ENCODE results near the gene TSHZ2. TPM values are rescaled to one million over a fixed set of nuclear protein-coding genes. Genes with fewer than 3 reads are reported as not detected.
"Not testable (repeated sequence)": the region's sequence is repeated elsewhere in the genome, so short reads cannot be mapped to it uniquely, and the experiment has no call there.

Gene TSHZ2
- total RNA-seq, 1 donor, result 3.6 TPM

DNA sequence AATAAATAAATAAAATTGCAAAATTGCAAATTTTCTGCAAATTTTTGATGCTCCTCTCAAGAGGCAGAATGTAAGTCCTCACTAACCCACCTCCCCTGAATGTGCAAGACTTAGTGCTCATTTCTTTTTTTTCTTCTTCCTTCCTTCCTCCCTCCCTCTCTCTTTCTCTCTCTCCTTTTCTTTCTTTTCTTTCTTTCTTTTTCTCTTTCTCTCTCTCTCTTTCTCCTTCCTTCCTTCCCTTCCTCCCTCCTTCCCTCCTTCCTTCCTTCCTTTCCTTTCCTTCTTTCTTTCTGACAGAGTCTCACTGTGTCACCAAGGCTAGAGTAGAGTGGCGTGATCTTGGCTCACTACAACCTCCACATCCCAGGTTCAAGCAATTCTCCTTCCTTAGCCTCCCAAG is 561.3 kb downstream of the TSHZ2 start:
- no peak overlapping the region for H2AFZ ChIP-seq (ENCODE audit: low read length)
- no peaks in the 10 kb centered on the region for H3K36me3 ChIP-seq (ENCODE audit: insufficient read depth, low read length)
- no peaks in the 10 kb centered on the region for H3K79me2 ChIP-seq (ENCODE audit: insufficient read depth, low read length)

DNA sequence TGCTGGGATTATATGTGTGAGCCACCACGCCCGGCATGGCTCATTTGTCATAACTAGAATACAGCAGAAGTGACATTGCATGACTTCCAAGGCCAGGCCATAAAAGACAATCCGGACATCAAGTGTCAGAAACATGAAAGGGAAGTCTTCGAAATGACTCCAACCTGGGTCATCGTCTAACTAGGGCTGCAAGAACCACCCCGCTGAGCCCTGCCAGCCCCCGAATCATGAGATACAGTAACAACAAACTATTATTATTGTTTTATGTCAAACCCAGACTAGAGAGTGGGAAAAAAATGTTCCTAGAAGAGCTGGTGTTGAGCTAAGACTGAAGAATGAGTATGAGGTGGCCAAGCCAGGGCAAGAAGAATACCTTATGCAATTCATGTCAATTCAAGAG is 561.9 kb downstream of the TSHZ2 start:
- H3K27me3 ChIP-seq (ENCODE audit: insufficient read depth, low read length), result no peaks in the 10 kb centered on the region
- no peaks in the 10 kb centered on the region for H3K36me3 ChIP-seq (ENCODE audit: insufficient read depth, low read length)
- no peak overlapping the region for H3K4me2 ChIP-seq (ENCODE audit: insufficient read depth, low read length)
- no peak overlapping the region for H3K27ac ChIP-seq (ENCODE audit: low read depth, low read length)
- no peaks in the 10 kb centered on the region for H3K4me1 ChIP-seq (ENCODE audit: insufficient read depth, low read length)
- H4K20me1 ChIP-seq (ENCODE audit: insufficient read depth, low read length), result no peaks in the 10 kb centered on the region
- H2AFZ ChIP-seq (ENCODE audit: low read length), result no peak overlapping the region
- H3K79me2 ChIP-seq (ENCODE audit: insufficient read depth, low read length), result no peaks in the 10 kb centered on the region
- DNase-seq (ENCODE audit: insufficient read length, low spot score, missing footprints), result no peak
- no peaks in the 10 kb centered on the region for H3K9me3 ChIP-seq (ENCODE audit: low read depth, low read length)
- TF ChIP-seq, protein P1, sequence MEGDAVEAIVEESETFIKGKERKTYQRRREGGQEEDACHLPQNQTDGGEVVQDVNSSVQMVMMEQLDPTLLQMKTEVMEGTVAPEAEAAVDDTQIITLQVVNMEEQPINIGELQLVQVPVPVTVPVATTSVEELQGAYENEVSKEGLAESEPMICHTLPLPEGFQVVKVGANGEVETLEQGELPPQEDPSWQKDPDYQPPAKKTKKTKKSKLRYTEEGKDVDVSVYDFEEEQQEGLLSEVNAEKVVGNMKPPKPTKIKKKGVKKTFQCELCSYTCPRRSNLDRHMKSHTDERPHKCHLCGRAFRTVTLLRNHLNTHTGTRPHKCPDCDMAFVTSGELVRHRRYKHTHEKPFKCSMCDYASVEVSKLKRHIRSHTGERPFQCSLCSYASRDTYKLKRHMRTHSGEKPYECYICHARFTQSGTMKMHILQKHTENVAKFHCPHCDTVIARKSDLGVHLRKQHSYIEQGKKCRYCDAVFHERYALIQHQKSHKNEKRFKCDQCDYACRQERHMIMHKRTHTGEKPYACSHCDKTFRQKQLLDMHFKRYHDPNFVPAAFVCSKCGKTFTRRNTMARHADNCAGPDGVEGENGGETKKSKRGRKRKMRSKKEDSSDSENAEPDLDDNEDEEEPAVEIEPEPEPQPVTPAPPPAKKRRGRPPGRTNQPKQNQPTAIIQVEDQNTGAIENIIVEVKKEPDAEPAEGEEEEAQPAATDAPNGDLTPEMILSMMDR (IDR thresholded peaks at IDR 0.05; ENCODE audit: extremely low read depth, low read depth, low read length), result no peak
- H3K4me3 ChIP-seq (ENCODE audit: insufficient read depth, low read length), result no peak overlapping the region

More for the DNA sequence above, 561.3 kb downstream of the TSHZ2 start:
- H3K4me3 ChIP-seq (ENCODE audit: insufficient read depth, low read length), result no peak overlapping the region
- no peaks in the 10 kb centered on the region for H3K27me3 ChIP-seq (ENCODE audit: insufficient read depth, low read length)
- H4K20me1 ChIP-seq (ENCODE audit: insufficient read depth, low read length), result no peaks in the 10 kb centered on the region
- no peak overlapping the region for H3K27ac ChIP-seq (ENCODE audit: low read depth, low read length)
- H3K4me2 ChIP-seq (ENCODE audit: insufficient read depth, low read length), result no peak overlapping the region
- no peaks in the 10 kb centered on the region for H3K9me3 ChIP-seq (ENCODE audit: low read depth, low read length)
- no peak for DNase-seq (ENCODE audit: insufficient read length, low spot score, missing footprints)
- no peaks in the 10 kb centered on the region for H3K4me1 ChIP-seq (ENCODE audit: insufficient read depth, low read length)
- TF ChIP-seq, protein P1 (IDR thresholded peaks at IDR 0.05; ENCODE audit: extremely low read depth, low read depth, low read length), result no peak

DNA sequence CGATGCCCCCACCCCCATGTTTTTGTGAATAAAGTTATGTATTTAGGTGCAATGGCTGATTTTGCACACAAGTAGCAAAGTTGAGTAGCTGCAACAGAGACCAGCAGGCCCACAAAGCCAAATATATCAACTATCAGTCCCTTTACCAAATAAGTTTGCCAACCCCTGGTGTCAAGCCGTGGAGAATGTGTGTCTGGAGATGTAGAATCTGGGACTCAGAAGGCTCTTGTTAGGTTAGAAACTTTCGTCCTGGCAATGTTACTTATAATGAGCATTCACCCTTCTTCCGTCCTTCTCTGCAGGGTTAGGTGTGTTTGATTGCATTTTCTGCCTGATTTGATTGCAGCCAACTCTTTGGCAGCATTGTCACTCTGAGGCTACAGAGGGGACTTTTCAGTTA is 563.7 kb downstream of the TSHZ2 start:
- no peaks in the 10 kb centered on the region for H4K20me1 ChIP-seq (ENCODE audit: insufficient read depth, low read length)
- no peaks in the 10 kb centered on the region for H3K9me3 ChIP-seq (ENCODE audit: low read depth, low read length)
- TF ChIP-seq, protein P1 (IDR thresholded peaks at IDR 0.05; ENCODE audit: extremely low read depth, low read depth, low read length), result no peak
- H3K4me3 ChIP-seq (ENCODE audit: insufficient read depth, low read length), result no peak overlapping the region
- H3K4me2 ChIP-seq (ENCODE audit: insufficient read depth, low read length), result no peak overlapping the region
- H3K4me1 ChIP-seq (ENCODE audit: insufficient read depth, low read length), result no peaks in the 10 kb centered on the region
- no peak overlapping the region for H2AFZ ChIP-seq (ENCODE audit: low read length)
- H3K27ac ChIP-seq (ENCODE audit: low read depth, low read length), result no peak overlapping the region
- DNase-seq (ENCODE audit: insufficient read length, low spot score, missing footprints), result no peak
- H3K36me3 ChIP-seq (ENCODE audit: insufficient read depth, low read length), result no peaks in the 10 kb centered on the region
- H3K27me3 ChIP-seq (ENCODE audit: insufficient read depth, low read length), result no peaks in the 10 kb centered on the region
- H3K79me2 ChIP-seq (ENCODE audit: insufficient read depth, low read length), result no peaks in the 10 kb centered on the region

DNA sequence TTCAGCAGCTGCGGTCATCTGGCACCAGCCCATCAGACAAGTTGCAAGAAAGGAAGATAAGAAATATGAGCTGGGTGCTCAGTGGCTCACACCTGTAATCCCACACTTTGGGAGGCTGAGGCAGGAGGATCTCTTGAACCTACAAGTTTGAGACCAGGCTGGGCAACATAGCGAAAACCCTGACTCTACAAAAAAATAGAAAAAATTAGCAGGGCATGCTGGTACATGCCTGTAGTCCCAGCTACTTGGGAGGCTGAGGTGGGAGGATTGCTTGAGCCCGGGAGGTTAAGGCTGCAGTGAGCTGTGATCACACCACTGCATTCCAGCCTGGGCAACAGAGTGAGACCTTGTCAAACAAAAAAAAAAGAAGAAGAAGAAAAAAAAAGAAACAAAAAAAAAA is 564.2 kb downstream of the TSHZ2 start:
- H3K4me3 ChIP-seq (ENCODE audit: insufficient read depth, low read length); H3K27ac ChIP-seq (ENCODE audit: low read depth, low read length); H3K9me3 ChIP-seq (ENCODE audit: low read depth, low read length); DNase-seq (ENCODE audit: insufficient read length, low spot score, missing footprints); H3K36me3 ChIP-seq (ENCODE audit: insufficient read depth, low read length); H3K4me2 ChIP-seq (ENCODE audit: insufficient read depth, low read length); H3K79me2 ChIP-seq (ENCODE audit: insufficient read depth, low read length); H3K4me1 ChIP-seq (ENCODE audit: insufficient read depth, low read length); H2AFZ ChIP-seq (ENCODE audit: low read length); H4K20me1 ChIP-seq (ENCODE audit: insufficient read depth, low read length); H3K27me3 ChIP-seq (ENCODE audit: insufficient read depth, low read length): not testable (repeated sequence)
